Measurements from ENCODE around the gene SCGB1A1.

Gene SCGB1A1

GRCh38 chr11:62400281-62400680, 18.6 kb upstream of the SCGB1A1 start:
- Histone ChIP-seq H3K4me3 (ENCODE audit: low read length) (no peak overlapping the region), H3K4me1 (ENCODE audit: control insufficient read depth, insufficient read depth, low read length) (peaks cover 43% of the 10 kb centered on the region), H3K36me3 (ENCODE audit: control insufficient read depth, insufficient read depth, low read length) (no peaks in the 10 kb centered on the region), H3K27me3 (ENCODE audit: control insufficient read depth, insufficient read depth, low read length) (peaks cover 3% of the 10 kb centered on the region), H3K9ac (ENCODE audit: low read length) (no peak overlapping the region), H3K9me3 (ENCODE audit: control insufficient read depth, low read length) (no peaks in the 10 kb centered on the region)

- peaks cover 3% of the 10 kb centered on the region for H3K27me3 ChIP-seq (ENCODE audit: control insufficient read depth, insufficient read depth, low read length)
- H3K9ac ChIP-seq (ENCODE audit: low read length): peak overlapping the region; percentile 31
- H3K9me3 ChIP-seq (ENCODE audit: control insufficient read depth, low read length): no peaks in the 10 kb centered on the region
- H3K36me3 ChIP-seq (ENCODE audit: control insufficient read depth, insufficient read depth, low read length): no peaks in the 10 kb centered on the region
- no peak overlapping the region for H3K4me3 ChIP-seq (ENCODE audit: low read length)
- H3K4me1 ChIP-seq (ENCODE audit: control insufficient read depth, insufficient read depth, low read length): peaks cover 43% of the 10 kb centered on the region
Measured at GRCh38 chr11:62400760-62401159, 18.1 kb upstream of the SCGB1A1 start.

GRCh38 chr11:62401356-62401755, 17.5 kb upstream of the SCGB1A1 start:
- Histone ChIP-seq H3K4me3 (ENCODE audit: low read length) (no peak overlapping the region), H3K9ac (ENCODE audit: low read length) (no peak overlapping the region)

GRCh38 chr11:62401811-62402210, 17.0 kb upstream of the SCGB1A1 start:
- Histone ChIP-seq H3K27me3 (ENCODE audit: control insufficient read depth, insufficient read depth, low read length) (peaks cover 3% of the 10 kb centered on the region), H3K9ac (ENCODE audit: low read length) (no peak overlapping the region), H3K4me1 (ENCODE audit: control insufficient read depth, insufficient read depth, low read length) (peaks cover 43% of the 10 kb centered on the region), H3K9me3 (ENCODE audit: control insufficient read depth, low read length) (no peaks in the 10 kb centered on the region), H3K4me3 (ENCODE audit: low read length) (no peak overlapping the region), H3K36me3 (ENCODE audit: control insufficient read depth, insufficient read depth, low read length) (no peaks in the 10 kb centered on the region)

More at GRCh38 chr11:62401356-62401755, 17.5 kb upstream of the SCGB1A1 start:
- Histone ChIP-seq H3K36me3 (ENCODE audit: control insufficient read depth, insufficient read depth, low read length) (no peaks in the 10 kb centered on the region), H3K9me3 (ENCODE audit: control insufficient read depth, low read length) (no peaks in the 10 kb centered on the region), H3K27me3 (ENCODE audit: control insufficient read depth, insufficient read depth, low read length) (peaks cover 3% of the 10 kb centered on the region), H3K4me1 (ENCODE audit: control insufficient read depth, insufficient read depth, low read length) (peaks cover 43% of the 10 kb centered on the region)

GRCh38 chr11:62402226-62402959, 16.4 kb upstream of the SCGB1A1 start:
- Histone ChIP-seq H3K9me3 (ENCODE audit: control insufficient read depth, low read length) (no peaks in the 10 kb centered on the region), H3K27me3 (ENCODE audit: control insufficient read depth, insufficient read depth, low read length) (peaks cover 3% of the 10 kb centered on the region), H3K4me3 (ENCODE audit: low read length) (no peak overlapping the region), H3K36me3 (ENCODE audit: control insufficient read depth, insufficient read depth, low read length) (no peaks in the 10 kb centered on the region), H3K4me1 (ENCODE audit: control insufficient read depth, insufficient read depth, low read length) (peaks cover 43% of the 10 kb centered on the region), H3K9ac (ENCODE audit: low read length) (no peak overlapping the region)

GRCh38 chr11:62402960-62403730, 15.7 kb upstream of the SCGB1A1 start:
- Histone ChIP-seq H3K9me3 (ENCODE audit: control insufficient read depth, low read length) (no peaks in the 10 kb centered on the region), H3K4me1 (ENCODE audit: control insufficient read depth, insufficient read depth, low read length) (peaks cover 41% of the 10 kb centered on the region), H3K4me3 (ENCODE audit: low read length) (no peak overlapping the region), H3K27me3 (ENCODE audit: control insufficient read depth, insufficient read depth, low read length) (peaks cover 3% of the 10 kb centered on the region), H3K36me3 (ENCODE audit: control insufficient read depth, insufficient read depth, low read length) (no peaks in the 10 kb centered on the region), H3K9ac (ENCODE audit: low read length) (no peak overlapping the region)

GRCh38 chr11:62404435-62404834, 14.4 kb upstream of the SCGB1A1 start:
- Histone ChIP-seq H3K36me3 (ENCODE audit: control insufficient read depth, insufficient read depth, low read length) (no peaks in the 10 kb centered on the region), H3K9me3 (ENCODE audit: control insufficient read depth, low read length) (no peaks in the 10 kb centered on the region), H3K4me1 (ENCODE audit: control insufficient read depth, insufficient read depth, low read length) (peaks cover 31% of the 10 kb centered on the region), H3K27me3 (ENCODE audit: control insufficient read depth, insufficient read depth, low read length) (peaks cover 3% of the 10 kb centered on the region), H3K9ac (ENCODE audit: low read length) (no peak overlapping the region), H3K4me3 (ENCODE audit: low read length) (no peak overlapping the region)

GRCh38 chr11:62404901-62405300, 13.9 kb upstream of the SCGB1A1 start:
- H3K27me3 ChIP-seq (ENCODE audit: control insufficient read depth, insufficient read depth, low read length): peaks cover 3% of the 10 kb centered on the region
- H3K9me3 ChIP-seq (ENCODE audit: control insufficient read depth, low read length): no peaks in the 10 kb centered on the region
- H3K4me3 ChIP-seq (ENCODE audit: low read length): no peak overlapping the region
- H3K4me1 ChIP-seq (ENCODE audit: control insufficient read depth, insufficient read depth, low read length): peaks cover 26% of the 10 kb centered on the region
- no peak overlapping the region for H3K9ac ChIP-seq (ENCODE audit: low read length)
- no peaks in the 10 kb centered on the region for H3K36me3 ChIP-seq (ENCODE audit: control insufficient read depth, insufficient read depth, low read length)

GRCh38 chr11:62406034-62406433, 12.8 kb upstream of the SCGB1A1 start:
- Histone ChIP-seq H3K4me1 (ENCODE audit: control insufficient read depth, insufficient read depth, low read length) (peaks cover 15% of the 10 kb centered on the region), H3K27me3 (ENCODE audit: control insufficient read depth, insufficient read depth, low read length) (no peaks in the 10 kb centered on the region), H3K4me3 (ENCODE audit: low read length) (no peak overlapping the region), H3K36me3 (ENCODE audit: control insufficient read depth, insufficient read depth, low read length) (no peaks in the 10 kb centered on the region), H3K9ac (ENCODE audit: low read length) (no peak overlapping the region), H3K9me3 (ENCODE audit: control insufficient read depth, low read length) (no peaks in the 10 kb centered on the region)

- no peaks in the 10 kb centered on the region for H3K4me1 ChIP-seq (ENCODE audit: control insufficient read depth, insufficient read depth, low read length)
- no peaks in the 10 kb centered on the region for H3K36me3 ChIP-seq (ENCODE audit: control insufficient read depth, insufficient read depth, low read length)
- no peak overlapping the region for H3K4me3 ChIP-seq (ENCODE audit: low read length)
- H3K9ac ChIP-seq (ENCODE audit: low read length): no peak overlapping the region
- H3K27me3 ChIP-seq (ENCODE audit: control insufficient read depth, insufficient read depth, low read length): no peaks in the 10 kb centered on the region
- no peaks in the 10 kb centered on the region for H3K9me3 ChIP-seq (ENCODE audit: control insufficient read depth, low read length)
Measured at GRCh38 chr11:62409831-62410230, 9.0 kb upstream of the SCGB1A1 start.

- Histone ChIP-seq H3K4me1 (ENCODE audit: control insufficient read depth, insufficient read depth, low read length) (no peaks in the 10 kb centered on the region), H3K9ac (ENCODE audit: low read length) (no peak overlapping the region), H3K4me3 (ENCODE audit: low read length) (no peak overlapping the region), H3K9me3 (ENCODE audit: control insufficient read depth, low read length) (no peaks in the 10 kb centered on the region), H3K27me3 (ENCODE audit: control insufficient read depth, insufficient read depth, low read length) (no peaks in the 10 kb centered on the region), H3K36me3 (ENCODE audit: control insufficient read depth, insufficient read depth, low read length) (no peaks in the 10 kb centered on the region)
Measured at GRCh38 chr11:62410972-62411371, 7.9 kb upstream of the SCGB1A1 start.

- Histone ChIP-seq H3K27me3 (ENCODE audit: control insufficient read depth, insufficient read depth, low read length) (no peaks in the 10 kb centered on the region), H3K4me3 (ENCODE audit: low read length) (no peak overlapping the region), H3K36me3 (ENCODE audit: control insufficient read depth, insufficient read depth, low read length) (no peaks in the 10 kb centered on the region), H3K4me1 (ENCODE audit: control insufficient read depth, insufficient read depth, low read length) (no peaks in the 10 kb centered on the region), H3K9me3 (ENCODE audit: control insufficient read depth, low read length) (no peaks in the 10 kb centered on the region), H3K9ac (ENCODE audit: low read length) (no peak overlapping the region)
Measured at GRCh38 chr11:62411524-62411923, 7.3 kb upstream of the SCGB1A1 start.
